ENCODE data around the gene UCK1. TPM values are rescaled to one million over a fixed set of nuclear protein-coding genes. Genes with fewer than 3 reads are reported as not detected.

The UCK1 gene
- total and polyA plus RNA-seq, 2 of the 13 experiments (the other 11 are each of a cell fraction or from before 2014, with no cell fraction given) = 11.0 to 24.1 TPM

GRCh38 chr9:131529597-131530545 lies 1.2 kb downstream of the UCK1 start (continued):
- TF ChIP-seq MTA1 (CRISPR knock-in tag; IDR thresholded peaks at IDR 0.05; ENCODE audit: borderline replicate concordance) (peak; percentile 81; the same call in 1 of the 2 replicates), ZNF230 (CRISPR knock-in tag; IDR thresholded peaks at IDR 0.05) (no peak), NRL (CRISPR knock-in tag; IDR thresholded peaks at IDR 0.05; ENCODE audit: borderline replicate concordance) (peak; percentile 67; the same call in 1 of the 2 replicates), HNRNPL (IDR thresholded peaks at IDR 0.05; ENCODE audit: low read depth, low read length) (peak; percentile 95), ZMYM3 (CRISPR knock-in tag; IDR thresholded peaks at IDR 0.05) (0 out of 2 replicates have a peak, but pooled peaks have one; percentile 3), ELF1 (CRISPR knock-in tag; IDR thresholded peaks at IDR 0.05) (no peak), SIN3B (IDR thresholded peaks at IDR 0.05; ENCODE audit: low read length) (no peak), ZNF318 (CRISPR knock-in tag; IDR thresholded peaks at IDR 0.05) (peak; percentile 12; the same call in 1 of the 2 replicates)
- TF ChIP-seq, protein P1, sequence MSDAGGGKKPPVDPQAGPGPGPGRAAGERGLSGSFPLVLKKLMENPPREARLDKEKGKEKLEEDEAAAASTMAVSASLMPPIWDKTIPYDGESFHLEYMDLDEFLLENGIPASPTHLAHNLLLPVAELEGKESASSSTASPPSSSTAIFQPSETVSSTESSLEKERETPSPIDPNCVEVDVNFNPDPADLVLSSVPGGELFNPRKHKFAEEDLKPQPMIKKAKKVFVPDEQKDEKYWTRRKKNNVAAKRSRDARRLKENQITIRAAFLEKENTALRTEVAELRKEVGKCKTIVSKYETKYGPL (CRISPR knock-in tag; IDR thresholded peaks at IDR 0.05) = no peak
- TF ChIP-seq, protein P2, sequence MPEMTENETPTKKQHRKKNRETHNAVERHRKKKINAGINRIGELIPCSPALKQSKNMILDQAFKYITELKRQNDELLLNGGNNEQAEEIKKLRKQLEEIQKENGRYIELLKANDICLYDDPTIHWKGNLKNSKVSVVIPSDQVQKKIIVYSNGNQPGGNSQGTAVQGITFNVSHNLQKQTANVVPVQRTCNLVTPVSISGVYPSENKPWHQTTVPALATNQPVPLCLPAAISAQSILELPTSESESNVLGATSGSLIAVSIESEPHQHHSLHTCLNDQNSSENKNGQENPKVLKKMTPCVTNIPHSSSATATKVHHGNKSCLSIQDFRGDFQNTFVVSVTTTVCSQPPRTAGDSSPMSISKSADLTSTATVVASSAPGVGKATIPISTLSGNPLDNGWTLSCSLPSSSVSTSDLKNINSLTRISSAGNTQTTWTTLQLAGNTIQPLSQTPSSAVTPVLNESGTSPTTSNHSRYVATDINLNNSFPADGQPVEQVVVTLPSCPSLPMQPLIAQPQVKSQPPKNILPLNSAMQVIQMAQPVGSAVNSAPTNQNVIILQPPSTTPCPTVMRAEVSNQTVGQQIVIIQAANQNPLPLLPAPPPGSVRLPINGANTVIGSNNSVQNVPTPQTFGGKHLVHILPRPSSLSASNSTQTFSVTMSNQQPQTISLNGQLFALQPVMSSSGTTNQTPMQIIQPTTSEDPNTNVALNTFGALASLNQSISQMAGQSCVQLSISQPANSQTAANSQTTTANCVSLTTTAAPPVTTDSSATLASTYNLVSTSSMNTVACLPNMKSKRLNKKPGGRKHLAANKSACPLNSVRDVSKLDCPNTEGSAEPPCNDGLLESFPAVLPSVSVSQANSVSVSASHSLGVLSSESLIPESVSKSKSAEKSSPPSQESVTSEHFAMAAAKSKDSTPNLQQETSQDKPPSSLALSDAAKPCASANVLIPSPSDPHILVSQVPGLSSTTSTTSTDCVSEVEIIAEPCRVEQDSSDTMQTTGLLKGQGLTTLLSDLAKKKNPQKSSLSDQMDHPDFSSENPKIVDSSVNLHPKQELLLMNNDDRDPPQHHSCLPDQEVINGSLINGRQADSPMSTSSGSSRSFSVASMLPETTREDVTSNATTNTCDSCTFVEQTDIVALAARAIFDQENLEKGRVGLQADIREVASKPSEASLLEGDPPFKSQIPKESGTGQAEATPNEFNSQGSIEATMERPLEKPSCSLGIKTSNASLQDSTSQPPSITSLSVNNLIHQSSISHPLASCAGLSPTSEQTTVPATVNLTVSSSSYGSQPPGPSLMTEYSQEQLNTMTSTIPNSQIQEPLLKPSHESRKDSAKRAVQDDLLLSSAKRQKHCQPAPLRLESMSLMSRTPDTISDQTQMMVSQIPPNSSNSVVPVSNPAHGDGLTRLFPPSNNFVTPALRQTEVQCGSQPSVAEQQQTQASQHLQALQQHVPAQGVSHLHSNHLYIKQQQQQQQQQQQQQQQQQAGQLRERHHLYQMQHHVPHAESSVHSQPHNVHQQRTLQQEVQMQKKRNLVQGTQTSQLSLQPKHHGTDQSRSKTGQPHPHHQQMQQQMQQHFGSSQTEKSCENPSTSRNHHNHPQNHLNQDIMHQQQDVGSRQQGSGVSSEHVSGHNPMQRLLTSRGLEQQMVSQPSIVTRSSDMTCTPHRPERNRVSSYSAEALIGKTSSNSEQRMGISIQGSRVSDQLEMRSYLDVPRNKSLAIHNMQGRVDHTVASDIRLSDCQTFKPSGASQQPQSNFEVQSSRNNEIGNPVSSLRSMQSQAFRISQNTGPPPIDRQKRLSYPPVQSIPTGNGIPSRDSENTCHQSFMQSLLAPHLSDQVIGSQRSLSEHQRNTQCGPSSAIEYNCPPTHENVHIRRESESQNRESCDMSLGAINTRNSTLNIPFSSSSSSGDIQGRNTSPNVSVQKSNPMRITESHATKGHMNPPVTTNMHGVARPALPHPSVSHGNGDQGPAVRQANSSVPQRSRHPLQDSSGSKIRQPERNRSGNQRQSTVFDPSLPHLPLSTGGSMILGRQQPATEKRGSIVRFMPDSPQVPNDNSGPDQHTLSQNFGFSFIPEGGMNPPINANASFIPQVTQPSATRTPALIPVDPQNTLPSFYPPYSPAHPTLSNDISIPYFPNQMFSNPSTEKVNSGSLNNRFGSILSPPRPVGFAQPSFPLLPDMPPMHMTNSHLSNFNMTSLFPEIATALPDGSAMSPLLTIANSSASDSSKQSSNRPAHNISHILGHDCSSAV (CRISPR knock-in tag; IDR thresholded peaks at IDR 0.05; ENCODE audit: borderline replicate concordance) = no peak

All from HepG2 (cell line).